GM12874 (cell line): ENCODE measurements around the gene CDX2.

Source experiments
- CTCF ChIP-seq: IDR thresholded peaks from 2 replicates; pipeline ENCODE4 v1.5.1; 2011; ENCODE audit warnings: low read depth, mild to moderate bottlenecking, control low read depth, low read length, moderate library complexity; ENCODE audit not compliant: insufficient read depth

CDX2 gene

GRCh38 chr13:27919659-27919933 is 49.5 kb downstream of the CDX2 start:
- no peak for TF ChIP-seq CTCF

GRCh38 chr13:27918918-27919658 is 50.0 kb downstream of the CDX2 start:
- no peak for TF ChIP-seq CTCF

GRCh38 chr13:27918041-27918917 is 50.8 kb downstream of the CDX2 start:
- no peak for TF ChIP-seq CTCF

- no peak for TF ChIP-seq CTCF
These were observed 51.8 kb downstream of the CDX2 start for GRCh38 chr13:27917121-27917947.

GRCh38 chr13:27915301-27916207 is 53.6 kb downstream of the CDX2 start:
- no peak for TF ChIP-seq CTCF

- TF ChIP-seq CTCF, result no peak
These were observed 56.0 kb downstream of the CDX2 start for GRCh38 chr13:27913160-27913559.
